Memory B cell (primary cell): ENCODE data around the gene POLR1C.
A peak's percentile ranks its signal among the peaks of the same experiment; 100 is the strongest.
"Not testable (repeated sequence)": the region's sequence is repeated elsewhere in the genome, so short reads cannot be mapped to it uniquely, and the experiment has no call there.

ENCODE experiments used
- ATAC-seq: fragments of 150-1000 bp; cut with Tn5 transposase; 2 replicates; pipeline ENCODE4 v1.10.0; 2021; ENCODE audit warnings: low read depth, mild to moderate bottlenecking, moderate library complexity
- DNase-seq, 2 donors: peaks; one replicate each; pipeline ENCODE4 v3.0.0; 2022; ENCODE audit warnings: low spot score in 2 of 2
- H3K27ac Mint-ChIP-seq: one replicate; pipeline ENCODE4 v1.8.0; 2022; ENCODE audit warnings: mild to moderate bottlenecking, moderate library complexity, mixed read lengths
- H3K27me3 Mint-ChIP-seq: one replicate; pipeline ENCODE4 v1.8.0; 2022; ENCODE audit warnings: mixed read lengths
- H3K36me3 Mint-ChIP-seq: one replicate; pipeline ENCODE4 v1.8.0; 2022; ENCODE audit warnings: mild to moderate bottlenecking, mixed read lengths
- H3K4me1 Mint-ChIP-seq: one replicate; pipeline ENCODE4 v1.8.0; 2022; ENCODE audit warnings: mixed read lengths
- H3K4me3 Mint-ChIP-seq: one replicate; pipeline ENCODE4 v1.8.0; 2022; ENCODE audit warnings: mild to moderate bottlenecking, moderate library complexity, mixed read lengths
- H3K9me3 Mint-ChIP-seq: one replicate; pipeline ENCODE4 v1.8.0; 2022; ENCODE audit warnings: mixed read lengths

The POLR1C gene, protein sequence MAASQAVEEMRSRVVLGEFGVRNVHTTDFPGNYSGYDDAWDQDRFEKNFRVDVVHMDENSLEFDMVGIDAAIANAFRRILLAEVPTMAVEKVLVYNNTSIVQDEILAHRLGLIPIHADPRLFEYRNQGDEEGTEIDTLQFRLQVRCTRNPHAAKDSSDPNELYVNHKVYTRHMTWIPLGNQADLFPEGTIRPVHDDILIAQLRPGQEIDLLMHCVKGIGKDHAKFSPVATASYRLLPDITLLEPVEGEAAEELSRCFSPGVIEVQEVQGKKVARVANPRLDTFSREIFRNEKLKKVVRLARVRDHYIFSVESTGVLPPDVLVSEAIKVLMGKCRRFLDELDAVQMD

DNA sequence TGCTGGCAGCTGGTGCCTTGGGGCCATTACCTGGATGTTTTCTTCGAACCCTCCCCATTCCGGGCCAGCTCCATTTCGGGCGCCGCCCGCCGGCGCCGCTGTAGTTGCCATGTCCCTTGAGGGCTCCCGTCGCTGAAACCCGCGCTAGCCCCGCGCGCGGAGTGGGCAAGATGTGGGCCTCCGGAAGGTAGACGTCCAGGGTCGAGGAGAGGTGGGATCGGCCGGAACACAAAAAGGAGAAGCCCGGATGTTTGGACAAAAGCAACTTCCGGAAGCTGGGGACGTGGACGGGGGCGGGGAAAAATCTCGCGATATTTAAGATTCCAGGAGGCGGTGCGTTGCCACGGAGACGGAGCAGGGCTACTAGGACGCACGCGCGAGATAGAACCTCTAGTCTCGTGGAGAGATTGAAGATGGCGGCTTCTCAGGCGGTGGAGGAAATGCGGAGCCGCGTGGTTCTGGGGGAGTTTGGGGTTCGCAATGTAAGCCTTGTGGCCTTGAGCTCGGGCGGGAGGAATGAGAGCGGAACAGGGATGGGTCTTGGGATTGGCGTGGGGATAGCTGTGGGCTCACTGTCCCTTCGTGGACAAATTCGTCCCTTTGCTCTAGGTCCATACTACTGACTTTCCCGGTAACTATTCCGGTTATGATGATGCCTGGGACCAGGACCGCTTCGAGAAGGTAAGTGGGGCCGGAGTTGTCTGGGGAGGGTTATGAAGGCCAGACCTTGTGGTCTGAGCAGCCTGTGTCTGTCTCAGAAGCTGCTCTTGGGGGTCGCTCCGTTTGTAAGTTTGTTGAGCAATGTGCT lies at the start of gene POLR1C, which contains the start of gene YIPF3:
Gene POLR1C (plus strand): TSS at position 393 of the 808 bp plus-strand sequence. CDS start 21 bp downstream, at position 414.
Gene YIPF3 (minus strand): TSS at position 230 of the 808 bp plus-strand sequence. CDS start 119 bp downstream, at position 111.
- ATAC-seq (peak; percentile 95), DNase-seq (peak; percentile 89 to 96)
- Mint-ChIP-seq H3K36me3 (peaks cover 17% of the 10 kb centered on the region), H3K4me1 (peaks cover 16% of the 10 kb centered on the region), H3K27ac (no peak within 1 kb of the TSS), H3K27me3 (no peaks in the 10 kb centered on the region), H3K9me3 (no peaks in the 10 kb centered on the region), H3K4me3 (no peak within 1 kb of the TSS)

DNA sequence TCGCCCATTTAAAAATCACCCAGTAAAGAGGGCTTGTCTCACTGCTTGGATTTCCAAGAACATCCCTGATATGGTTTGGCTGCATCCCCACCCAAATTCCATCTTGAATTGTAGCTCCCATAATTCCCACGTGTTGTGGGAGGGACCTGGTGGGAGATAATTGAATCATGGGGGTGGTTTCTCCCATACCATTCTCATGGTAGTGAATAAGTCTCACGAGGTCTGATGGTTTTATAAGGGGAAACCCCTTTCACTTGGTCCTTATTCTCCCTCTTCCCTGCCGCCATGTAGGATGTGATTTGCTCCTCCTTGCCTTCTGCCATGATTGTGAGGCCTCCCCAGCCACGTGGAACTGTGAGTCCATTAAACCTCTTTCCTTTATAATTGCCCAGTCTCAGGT lies 49.6 kb upstream of the POLR1C start:
- not testable (repeated sequence) for DNase-seq, H3K9me3 Mint-ChIP-seq, H3K4me1 Mint-ChIP-seq, H3K36me3 Mint-ChIP-seq, H3K27ac Mint-ChIP-seq, H3K4me3 Mint-ChIP-seq, ATAC-seq
- H3K27me3 Mint-ChIP-seq, result peaks cover 28% of the 10 kb centered on the region

- H3K4me3 Mint-ChIP-seq, result no peak overlapping the region
- no peaks in the 10 kb centered on the region for H3K36me3 Mint-ChIP-seq
- no peak for ATAC-seq
- peaks cover 23% of the 10 kb centered on the region for H3K27me3 Mint-ChIP-seq
- no peak overlapping the region for H3K27ac Mint-ChIP-seq
- no peak for DNase-seq
- H3K9me3 Mint-ChIP-seq, result no peaks in the 10 kb centered on the region
- no peaks in the 10 kb centered on the region for H3K4me1 Mint-ChIP-seq
Measured at GRCh38 chr6:43467752-43468151, 49.1 kb upstream of the POLR1C start.

DNA sequence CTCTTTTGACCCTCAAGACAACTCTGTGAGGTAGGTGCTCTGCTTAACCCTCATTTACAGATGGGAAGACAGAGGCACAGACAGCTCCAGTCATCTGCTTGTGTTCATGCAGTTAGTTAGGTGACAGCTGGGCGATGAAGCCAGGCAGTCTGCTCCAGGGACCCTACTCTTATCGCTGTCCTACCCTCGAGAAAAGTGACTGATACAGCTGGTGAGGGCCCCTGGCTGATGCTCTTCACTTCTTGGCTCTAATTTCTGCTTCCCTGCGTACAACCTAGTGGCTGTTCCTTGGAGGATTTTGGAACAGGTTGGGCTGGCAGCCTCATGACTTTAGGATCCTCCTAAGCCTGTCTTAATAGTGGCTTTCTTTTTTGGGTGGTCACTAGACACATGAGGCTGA lies 48.6 kb upstream of the POLR1C start:
- Mint-ChIP-seq H3K27me3 (peaks cover 21% of the 10 kb centered on the region), H3K9me3 (no peaks in the 10 kb centered on the region), H3K27ac (no peak overlapping the region), H3K4me1 (no peaks in the 10 kb centered on the region), H3K36me3 (no peaks in the 10 kb centered on the region), H3K4me3 (no peak overlapping the region)
- ATAC-seq (no peak), DNase-seq (no peak)

- Mint-ChIP-seq H3K9me3 (no peaks in the 10 kb centered on the region), H3K27ac (no peak overlapping the region), H3K4me1 (no peaks in the 10 kb centered on the region), H3K36me3 (no peaks in the 10 kb centered on the region), H3K4me3 (no peak overlapping the region), H3K27me3 (peaks cover 20% of the 10 kb centered on the region)
- no peak for DNase-seq
- ATAC-seq, result no peak
Measured at GRCh38 chr6:43468748-43469681, 47.9 kb upstream of the POLR1C start.

DNA sequence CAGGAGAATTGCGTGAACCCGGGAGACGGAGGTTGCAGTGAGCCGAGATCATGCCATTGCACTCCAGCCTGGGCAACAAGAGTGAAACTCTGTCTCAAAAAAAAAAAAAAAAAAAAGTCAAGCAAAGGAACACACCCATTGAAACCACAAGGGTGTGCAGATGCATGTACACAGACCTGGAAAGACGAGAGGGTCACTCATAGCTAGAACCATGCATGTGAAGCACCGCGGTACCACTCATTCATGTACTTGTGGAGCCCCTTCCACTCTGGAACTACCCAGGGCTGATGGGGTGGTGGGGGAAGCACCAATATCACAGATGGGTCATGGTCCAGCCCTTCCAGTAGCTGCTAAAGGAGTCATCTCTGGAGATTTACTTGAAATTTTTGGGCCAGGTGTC lies 46.9 kb upstream of the POLR1C start:
- Mint-ChIP-seq H3K27ac (no peak overlapping the region), H3K4me3 (no peak overlapping the region), H3K36me3 (no peaks in the 10 kb centered on the region), H3K9me3 (no peaks in the 10 kb centered on the region), H3K4me1 (no peaks in the 10 kb centered on the region), H3K27me3 (peaks cover 20% of the 10 kb centered on the region)
- no peak for ATAC-seq
- DNase-seq, result no peak

- Mint-ChIP-seq H3K4me3 (no peak overlapping the region), H3K27me3 (peaks cover 20% of the 10 kb centered on the region), H3K27ac (no peak overlapping the region), H3K4me1 (no peaks in the 10 kb centered on the region), H3K9me3 (no peaks in the 10 kb centered on the region), H3K36me3 (no peaks in the 10 kb centered on the region)
- DNase-seq (no peak), ATAC-seq (no peak)
Measured at GRCh38 chr6:43471399-43471798, 45.5 kb upstream of the POLR1C start.

DNA sequence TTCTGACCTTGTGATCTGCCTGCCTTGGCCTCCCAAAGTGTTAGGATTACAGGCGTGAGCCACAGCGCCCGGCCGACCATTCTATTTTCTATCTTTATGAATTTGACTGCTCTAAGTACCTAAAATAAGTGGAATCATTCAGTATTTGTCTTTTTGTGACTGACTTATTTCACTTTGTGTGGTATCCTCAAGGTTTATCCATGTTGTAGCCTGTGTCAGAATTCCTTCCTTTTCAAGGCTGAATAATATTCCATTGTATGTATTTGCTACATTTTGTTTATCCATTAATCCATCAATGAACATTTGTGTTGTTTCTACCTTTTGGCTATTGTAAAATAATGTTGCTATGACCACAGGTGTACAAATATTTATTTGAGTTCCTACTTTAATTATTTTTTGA lies 44.4 kb upstream of the POLR1C start:
- Mint-ChIP-seq H3K27ac (no peak overlapping the region), H3K4me3 (no peak overlapping the region), H3K9me3 (no peaks in the 10 kb centered on the region), H3K36me3 (no peaks in the 10 kb centered on the region), H3K27me3 (peaks cover 14% of the 10 kb centered on the region), H3K4me1 (peaks cover 8% of the 10 kb centered on the region)
- no peak for ATAC-seq
- DNase-seq, result no peak

DNA sequence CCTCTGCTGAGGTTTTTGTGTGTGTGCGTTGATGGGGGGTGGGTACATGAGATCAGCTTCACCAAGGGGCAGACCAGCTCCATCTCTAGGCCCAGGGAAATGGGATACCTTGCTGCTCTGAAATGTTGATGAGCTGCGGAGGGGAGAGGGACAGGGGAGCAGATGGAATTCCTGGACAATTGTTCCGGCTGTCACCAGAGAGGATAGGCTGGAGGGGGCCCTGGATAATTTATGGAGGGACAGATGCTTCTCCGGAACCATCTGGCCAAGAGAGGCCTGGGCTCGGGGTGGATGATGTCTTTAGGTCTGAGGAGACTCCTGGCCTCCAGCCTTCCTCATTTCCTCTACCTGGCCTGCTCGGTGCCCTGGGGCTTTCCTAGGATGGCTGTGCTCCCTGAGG lies 41.4 kb upstream of the POLR1C start:
- H3K9me3 Mint-ChIP-seq, result no peaks in the 10 kb centered on the region
- DNase-seq (no peak), ATAC-seq (no peak)
- H3K4me3 Mint-ChIP-seq, result no peak overlapping the region
- no peaks in the 10 kb centered on the region for H3K36me3 Mint-ChIP-seq
- H3K27me3 Mint-ChIP-seq, result peaks cover 2% of the 10 kb centered on the region
- peaks cover 25% of the 10 kb centered on the region for H3K4me1 Mint-ChIP-seq
- H3K27ac Mint-ChIP-seq, result no peak overlapping the region

DNA sequence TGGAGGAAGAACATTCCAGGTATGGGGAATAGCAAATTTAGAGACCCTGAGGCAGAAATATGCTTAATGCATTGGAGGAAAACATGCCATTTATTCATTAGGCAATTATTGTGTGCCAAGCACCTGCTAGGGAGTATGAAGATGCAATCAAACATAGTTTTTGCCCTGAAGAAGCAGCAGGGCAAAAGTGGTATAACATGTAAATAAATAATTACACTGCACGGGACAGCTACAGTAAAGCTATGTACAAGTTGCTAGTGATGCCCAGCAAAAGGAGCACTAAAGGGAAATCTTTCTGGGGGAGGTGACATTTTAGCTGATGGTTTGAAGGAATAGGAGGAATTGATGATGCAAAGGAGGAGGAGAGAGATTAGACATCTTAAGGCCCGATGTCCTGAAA lies 40.1 kb upstream of the POLR1C start:
- H3K9me3 Mint-ChIP-seq, result no peaks in the 10 kb centered on the region
- DNase-seq, result no peak
- no peaks in the 10 kb centered on the region for H3K27me3 Mint-ChIP-seq
- peak overlapping the region; percentile 99 for H3K4me3 Mint-ChIP-seq
- H3K4me1 Mint-ChIP-seq, result peaks cover 25% of the 10 kb centered on the region
- H3K27ac Mint-ChIP-seq, result peak overlapping the region; percentile 99
- peak; percentile 31 for ATAC-seq
- no peaks in the 10 kb centered on the region for H3K36me3 Mint-ChIP-seq

GRCh38 chr6:43477235-43478007 lies 39.5 kb upstream of the POLR1C start, which contains the start of gene TJAP1:
Gene TJAP1 (plus strand): TSS chr6:43477570. CDS start chr6:43499002, 21,432 bp downstream.
- DNase-seq (peak; percentile 95 to 97), ATAC-seq (peak; percentile 98)
- Mint-ChIP-seq H3K4me1 (peaks cover 28% of the 10 kb centered on the region), H3K4me3 (peak within 1 kb of the TSS; percentile 99), H3K27ac (peak within 1 kb of the TSS; percentile 99), H3K9me3 (no peaks in the 10 kb centered on the region), H3K27me3 (no peaks in the 10 kb centered on the region), H3K36me3 (peaks cover 3% of the 10 kb centered on the region)

DNA sequence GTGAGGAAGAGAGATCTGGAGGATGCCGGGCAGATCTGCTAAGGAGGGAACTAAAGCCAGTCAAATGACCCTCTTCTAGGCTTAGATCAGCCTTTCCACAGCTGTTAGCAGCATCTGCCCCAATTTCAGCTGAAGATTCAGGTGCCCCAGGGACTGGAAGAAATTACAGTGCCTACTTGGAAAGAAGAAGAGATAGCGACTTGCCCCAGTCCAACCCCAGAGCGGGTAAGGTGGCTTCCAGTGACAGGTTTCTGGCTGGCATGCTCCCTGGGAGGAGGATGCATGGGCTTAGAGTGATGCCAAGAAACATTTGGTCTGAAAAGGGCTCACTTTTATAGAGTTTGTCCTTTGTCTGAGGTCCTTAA lies 38.9 kb upstream of the POLR1C start:
- Mint-ChIP-seq H3K27ac (peak overlapping the region; percentile 99), H3K9me3 (no peaks in the 10 kb centered on the region), H3K27me3 (no peaks in the 10 kb centered on the region), H3K4me3 (peak overlapping the region; percentile 99), H3K36me3 (peaks cover 3% of the 10 kb centered on the region), H3K4me1 (peaks cover 29% of the 10 kb centered on the region)
- peak; percentile 9 for ATAC-seq
- no peak for DNase-seq

- H3K4me1 Mint-ChIP-seq, result peaks cover 33% of the 10 kb centered on the region
- DNase-seq, result no peak
- peaks cover 7% of the 10 kb centered on the region for H3K36me3 Mint-ChIP-seq
- H3K9me3 Mint-ChIP-seq, result no peaks in the 10 kb centered on the region
- no peak overlapping the region for H3K4me3 Mint-ChIP-seq
- ATAC-seq, result no peak
- H3K27me3 Mint-ChIP-seq, result no peaks in the 10 kb centered on the region
- no peak overlapping the region for H3K27ac Mint-ChIP-seq
Measured at GRCh38 chr6:43481075-43481474, 35.8 kb upstream of the POLR1C start.
